HepG2 (cell line): ENCODE data around the gene TM9SF4. TPM values are rescaled to one million over a fixed set of nuclear protein-coding genes. Genes with fewer than 3 reads are reported as not detected.
A peak's percentile ranks its signal among the peaks of the same experiment; 100 is the strongest.

Experiments used
- ELK4 ChIP-seq: sonication (generic); formaldehyde crosslinking; IDR thresholded peaks from 2 replicates; pipeline ENCODE4 v1.9.0; 2021; ENCODE audit warnings: missing genetic modification reagents, borderline replicate concordance
- GATAD2A ChIP-seq: IDR thresholded peaks from 2 replicates; pipeline ENCODE4 v1.6.1; 2016
- HMG20A ChIP-seq: IDR thresholded peaks from 2 replicates; pipeline ENCODE4 v1.6.1; 2016; ENCODE audit warnings: borderline replicate concordance
- HNF1B ChIP-seq: sonication (generic); formaldehyde crosslinking; IDR thresholded peaks from 2 replicates; pipeline ENCODE4 v1.5.1; 2020; ENCODE audit warnings: mild to moderate bottlenecking, moderate library complexity, missing genetic modification reagents
- KDM1A ChIP-seq: IDR thresholded peaks from 2 replicates; pipeline ENCODE4 v1.6.1; 2016; ENCODE audit warnings: missing compliant biosample characterization
- MAFK ChIP-seq, 2 experiments: IDR thresholded peaks in 1 of 2; conservative IDR thresholded peaks in 1 of 2; 2 replicates each; pipeline ENCODE4 v1.6.1; 2011; ENCODE audit warnings: improper control_type of control experiment in 2 of 2, low read length in 2 of 2
- MEIS1 ChIP-seq: sonication (generic); formaldehyde crosslinking; IDR thresholded peaks from 2 replicates; pipeline ENCODE4 v1.9.0; 2021; ENCODE audit warnings: mild to moderate bottlenecking, missing genetic modification reagents, moderate library complexity, borderline replicate concordance
- NFYC ChIP-seq: IDR thresholded peaks from 2 replicates; pipeline ENCODE4 v1.6.1; 2016; ENCODE audit warnings: missing genetic modification reagents, missing compliant biosample characterization
- SAP130 ChIP-seq: IDR thresholded peaks from 2 replicates; pipeline ENCODE4 v1.6.1; 2016; ENCODE audit warnings: low read depth
- SOX6 ChIP-seq, 2 experiments: fragments of 450-650 bp in 1 of 2; sonication (generic) in 1 of 2; formaldehyde crosslinking in 1 of 2; IDR thresholded peaks; 2 replicates each; pipeline versions ENCODE4 v1.4.0 to v1.6.1; 2017 to 2020; ENCODE audit warnings: antibody characterized with exemption in 1 of 2, mild to moderate bottlenecking in 1 of 2, missing genetic modification reagents in 1 of 2
- ZBTB21 ChIP-seq: sonication (generic); formaldehyde crosslinking; IDR thresholded peaks from 2 replicates; pipeline ENCODE4 v1.4.0; 2020; ENCODE audit warnings: missing genetic modification reagents
- ZFAT ChIP-seq: sonication (generic); formaldehyde crosslinking; conservative IDR thresholded peaks from 2 replicates; pipeline ENCODE4 v1.8.1; 2023; ENCODE audit warnings: missing genetic modification reagents, inconsistent platforms
- ZFP62 ChIP-seq: sonication (generic); formaldehyde crosslinking; IDR thresholded peaks from 2 replicates; pipeline ENCODE4 v1.4.0; 2020; ENCODE audit warnings: missing genetic modification reagents
- ZFP82 ChIP-seq: sonication (generic); formaldehyde crosslinking; IDR thresholded peaks from 2 replicates; pipeline ENCODE4 v1.5.1; 2020; ENCODE audit warnings: mild to moderate bottlenecking, missing genetic modification reagents, borderline replicate concordance
- ZNF30 ChIP-seq: sonication (generic); formaldehyde crosslinking; IDR thresholded peaks from 2 replicates; pipeline ENCODE4 v1.5.0; 2020; ENCODE audit warnings: mild to moderate bottlenecking, missing genetic modification reagents
- ZNF468 ChIP-seq: sonication (generic); formaldehyde crosslinking; IDR thresholded peaks from 2 replicates; pipeline ENCODE4 v1.8.0; 2022; ENCODE audit warnings: mild to moderate bottlenecking, moderate library complexity, missing genetic modification reagents
- ZNF652 ChIP-seq: IDR thresholded peaks from 2 replicates; pipeline ENCODE4 v1.6.1; 2016; ENCODE audit warnings: low read depth, borderline replicate concordance
- polyA plus RNA-seq, 8 experiments: library from polyadenylated mRNA; depleted of rRNA in 3 of 8; stranded (reverse) in 7 of 8; unstranded in 1 of 8; fragments of >200 nt; fragmentation: Illumina TruSeq in 4 of 8; extraction: Trizol in 4 of 8; gene quantifications; 2 replicates each; pipeline versions ENCODE4 v1.2.1 to v1.2.3, GENCODE V29; 2011 to 2016; ENCODE audit warnings: low read depth in 4 of 8, missing spikeins in 1 of 8, mixed read lengths in 1 of 8; ENCODE audit not compliant: insufficient read depth in 1 of 8
- total RNA-seq, 5 experiments: library from RNA; depleted of rRNA; stranded (reverse); fragments of >200 nt; fragmentation: Illumina TruSeq; extraction: Trizol; gene quantifications; 2 replicates each; pipeline ENCODE4 v1.2.3, GENCODE V29; 2016; ENCODE audit warnings: low read depth in 1 of 5
- TF ChIP-seq, protein P1 (sequence below): sonication (generic); formaldehyde crosslinking; IDR thresholded peaks from 2 replicates; pipeline ENCODE4 v1.4.0; 2020; ENCODE audit warnings: missing genetic modification reagents
- TF ChIP-seq, protein P2 (sequence below): IDR thresholded peaks from 2 replicates; pipeline ENCODE4 v1.6.1; 2016; ENCODE audit warnings: low read depth, missing genetic modification reagents, missing compliant biosample characterization
- TF ChIP-seq, protein P3 (sequence below): sonication (generic); formaldehyde crosslinking; IDR thresholded peaks from 2 replicates; pipeline ENCODE4 v1.4.0; 2020; ENCODE audit warnings: low read depth, mild to moderate bottlenecking, missing genetic modification reagents

TM9SF4 gene
- total and polyA plus RNA-seq, 2 of the 13 experiments (the other 11 are each of a cell fraction or from before 2014, with no cell fraction given), result 53.5 to 171 TPM

GRCh38 chr20:32207626-32208498, 98.3 kb downstream of the TM9SF4 start, which contains the start of the genes PLAGL2 and POFUT1 (continued):
- TF ChIP-seq SAP130, result peak; percentile 77
- no peak; the same call in 1 of the 2 replicates for TF ChIP-seq ZFP82 (CRISPR knock-in tag)
- TF ChIP-seq GATAD2A (CRISPR knock-in tag), result no peak; the same call in 1 of the 2 replicates
- peak; percentile 92 for TF ChIP-seq ZFAT
- TF ChIP-seq, protein P1, sequence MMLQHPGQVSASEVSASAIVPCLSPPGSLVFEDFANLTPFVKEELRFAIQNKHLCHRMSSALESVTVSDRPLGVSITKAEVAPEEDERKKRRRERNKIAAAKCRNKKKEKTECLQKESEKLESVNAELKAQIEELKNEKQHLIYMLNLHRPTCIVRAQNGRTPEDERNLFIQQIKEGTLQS, result no peak
- TF ChIP-seq ZBTB21 (CRISPR knock-in tag), result no peak
- TF ChIP-seq, protein P2, sequence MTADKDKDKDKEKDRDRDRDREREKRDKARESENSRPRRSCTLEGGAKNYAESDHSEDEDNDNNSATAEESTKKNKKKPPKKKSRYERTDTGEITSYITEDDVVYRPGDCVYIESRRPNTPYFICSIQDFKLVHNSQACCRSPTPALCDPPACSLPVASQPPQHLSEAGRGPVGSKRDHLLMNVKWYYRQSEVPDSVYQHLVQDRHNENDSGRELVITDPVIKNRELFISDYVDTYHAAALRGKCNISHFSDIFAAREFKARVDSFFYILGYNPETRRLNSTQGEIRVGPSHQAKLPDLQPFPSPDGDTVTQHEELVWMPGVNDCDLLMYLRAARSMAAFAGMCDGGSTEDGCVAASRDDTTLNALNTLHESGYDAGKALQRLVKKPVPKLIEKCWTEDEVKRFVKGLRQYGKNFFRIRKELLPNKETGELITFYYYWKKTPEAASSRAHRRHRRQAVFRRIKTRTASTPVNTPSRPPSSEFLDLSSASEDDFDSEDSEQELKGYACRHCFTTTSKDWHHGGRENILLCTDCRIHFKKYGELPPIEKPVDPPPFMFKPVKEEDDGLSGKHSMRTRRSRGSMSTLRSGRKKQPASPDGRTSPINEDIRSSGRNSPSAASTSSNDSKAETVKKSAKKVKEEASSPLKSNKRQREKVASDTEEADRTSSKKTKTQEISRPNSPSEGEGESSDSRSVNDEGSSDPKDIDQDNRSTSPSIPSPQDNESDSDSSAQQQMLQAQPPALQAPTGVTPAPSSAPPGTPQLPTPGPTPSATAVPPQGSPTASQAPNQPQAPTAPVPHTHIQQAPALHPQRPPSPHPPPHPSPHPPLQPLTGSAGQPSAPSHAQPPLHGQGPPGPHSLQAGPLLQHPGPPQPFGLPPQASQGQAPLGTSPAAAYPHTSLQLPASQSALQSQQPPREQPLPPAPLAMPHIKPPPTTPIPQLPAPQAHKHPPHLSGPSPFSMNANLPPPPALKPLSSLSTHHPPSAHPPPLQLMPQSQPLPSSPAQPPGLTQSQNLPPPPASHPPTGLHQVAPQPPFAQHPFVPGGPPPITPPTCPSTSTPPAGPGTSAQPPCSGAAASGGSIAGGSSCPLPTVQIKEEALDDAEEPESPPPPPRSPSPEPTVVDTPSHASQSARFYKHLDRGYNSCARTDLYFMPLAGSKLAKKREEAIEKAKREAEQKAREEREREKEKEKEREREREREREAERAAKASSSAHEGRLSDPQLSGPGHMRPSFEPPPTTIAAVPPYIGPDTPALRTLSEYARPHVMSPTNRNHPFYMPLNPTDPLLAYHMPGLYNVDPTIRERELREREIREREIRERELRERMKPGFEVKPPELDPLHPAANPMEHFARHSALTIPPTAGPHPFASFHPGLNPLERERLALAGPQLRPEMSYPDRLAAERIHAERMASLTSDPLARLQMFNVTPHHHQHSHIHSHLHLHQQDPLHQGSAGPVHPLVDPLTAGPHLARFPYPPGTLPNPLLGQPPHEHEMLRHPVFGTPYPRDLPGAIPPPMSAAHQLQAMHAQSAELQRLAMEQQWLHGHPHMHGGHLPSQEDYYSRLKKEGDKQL, result peak; percentile 67
- TF ChIP-seq MEIS1 (CRISPR knock-in tag), result peak; percentile 47; the same call in 1 of the 2 replicates
- peak; percentile 83 to 91 for TF ChIP-seq MAFK (conservative IDR thresholded peaks at IDR 0.05 in 1 of 2, IDR thresholded peaks at IDR 0.05 in 1 of 2; ENCODE audit: low read length in 2 of 2)
- TF ChIP-seq ZFP62 (CRISPR knock-in tag), result peak; percentile 88; the same call in 1 of the 2 replicates
- no peak for TF ChIP-seq HMG20A
- no peak for TF ChIP-seq SOX6 (IDR thresholded peaks at IDR 0.05)
- TF ChIP-seq SOX6 (CRISPR knock-in tag; IDR thresholded peaks at IDR 0.05), result peak; percentile 61
- TF ChIP-seq ZNF468 (CRISPR knock-in tag), result no peak
- TF ChIP-seq ELK4, result peak; percentile 91; the same call in 1 of the 2 replicates
- TF ChIP-seq ZNF30 (CRISPR knock-in tag), result no peak
- TF ChIP-seq NFYC (CRISPR knock-in tag), result no peak; the same call in none of the 2 replicates
- no peak for TF ChIP-seq ZNF652 (CRISPR knock-in tag)
- peak; percentile 99 for TF ChIP-seq KDM1A
- TF ChIP-seq HNF1B (CRISPR knock-in tag), result 0 out of 2 replicates have a peak, but pooled peaks have one; percentile 48
- TF ChIP-seq, protein P3, sequence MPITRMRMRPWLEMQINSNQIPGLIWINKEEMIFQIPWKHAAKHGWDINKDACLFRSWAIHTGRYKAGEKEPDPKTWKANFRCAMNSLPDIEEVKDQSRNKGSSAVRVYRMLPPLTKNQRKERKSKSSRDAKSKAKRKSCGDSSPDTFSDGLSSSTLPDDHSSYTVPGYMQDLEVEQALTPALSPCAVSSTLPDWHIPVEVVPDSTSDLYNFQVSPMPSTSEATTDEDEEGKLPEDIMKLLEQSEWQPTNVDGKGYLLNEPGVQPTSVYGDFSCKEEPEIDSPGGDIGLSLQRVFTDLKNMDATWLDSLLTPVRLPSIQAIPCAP (CRISPR knock-in tag), result no peak
